Measurements from ENCODE around the gene RLIM.

RLIM gene

GRCh38 chrX:74535408-74536151 lies 78.8 kb downstream of the RLIM start:
- FAIRE-seq: no peak
